Adrenal gland (tissue), 12 donors: ENCODE data around the gene SERPING1. TPM values are rescaled to one million over a fixed set of nuclear protein-coding genes. Genes with fewer than 3 reads are reported as not detected.

Source experiments
- DNase-seq, 7 donors: peaks; one replicate each; pipeline ENCODE4 v3.0.0-alpha.2; 2019 to 2020
- H3K27ac ChIP-seq, 5 donors: fragments of 200-600 bp; sonication (generic) in 4 of 5; 1 replicate in 3 of 5; 2 replicates in 2 of 5; pipeline versions ENCODE4 v1.5.1 to v1.8.0; 2016 to 2020; ENCODE audit warnings: mild to moderate bottlenecking in 1 of 5
- H3K27me3 ChIP-seq: fragments of 200-600 bp; 2 replicates; pipeline ENCODE4 v1.8.0; 2021
- H3K36me3 ChIP-seq, 2 donors: fragments of 200-600 bp; replicated peaks in 1 of 2; 1 replicate in 1 of 2; 2 replicates in 1 of 2; pipeline versions ENCODE4 v1.5.1 to v1.8.0; 2018 to 2022
- H3K4me1 ChIP-seq, 2 donors: fragments of 200-600 bp; replicated peaks in 1 of 2; 1 replicate in 1 of 2; 2 replicates in 1 of 2; pipeline versions ENCODE4 v1.5.1 to v1.8.0; 2018 to 2021
- H3K4me3 ChIP-seq, 4 donors: fragments of 200-600 bp; sonication (generic) in 3 of 4; one replicate each; pipeline ENCODE4 v1.5.1; 2016 to 2018
- H3K9me3 ChIP-seq, 3 donors: fragments of 200-600 bp; sonication (generic) in 1 of 3; replicated peaks in 1 of 3; 1 replicate in 2 of 3; 2 replicates in 1 of 3; pipeline versions ENCODE4 v1.5.1 to v1.8.0; 2016 to 2021
- POLR2A ChIP-seq, 2 donors: fragments of 450-650 bp; IDR thresholded peaks; one replicate each; pipeline ENCODE4 v1.6.1; 2017; ENCODE audit warnings: antibody characterized with exemption in 2 of 2, mild to moderate bottlenecking in 2 of 2, moderate library complexity in 1 of 2
- WGBS, 4 donors: extraction: QIAGEN DNeasy Blood & Tissue Kit in 2 of 4; methylation state at CpG; one replicate each; pipeline versions ENCODE4 v1.1.5 to v1.1.7; 2013 to 2017; 5-methylcytosine and 5-hydroxymethylcytosine counted together
- intact Hi-C, 2 donors: fragments of 100-400 bp; cut with DNase I; formaldehyde crosslinking; loops; one replicate each; pipeline versions ENCODE4 v1.14.1 to v1.15.0; 2022 to 2023
- polyA plus RNA-seq, 3 donors: library from polyadenylated mRNA; stranded (reverse); fragments of 200-250 nt in 2 of 3; fragments of 350-450 nt in 1 of 3; fragmentation: Illumina TruSeq in 1 of 3; extraction: RNeasy Lipid Tissue Mini Kit (QIAGEN cat#74804) in 1 of 3; gene quantifications; one replicate each; pipeline ENCODE4 v1.2.3, GENCODE V29; 2013 to 2014
- total RNA-seq, 9 donors: library from RNA; depleted of rRNA in 4 of 9; stranded (reverse); fragments of >200 nt in 4 of 9; fragments of 120-200 nt in 1 of 9; fragmentation: NEBNext Ultra II Directional in 1 of 9; extraction: Animal tissue kit (Norgen Biotek cat#: 25700) in 1 of 9; gene quantifications; one replicate each; pipeline versions ENCODE4 v1.1.0 to v1.2.4, GENCODE V29; 2013 to 2023
- TF ChIP-seq, protein P1 (sequence below), 6 experiments: fragments of 450-650 bp in 4 of 6; fragments of 200-600 bp in 2 of 6; sonication (generic) in 1 of 6; IDR thresholded peaks; 1 replicate in 5 of 6; 2 replicates in 1 of 6; pipeline versions ENCODE4 v1.5.1 to v1.8.0; 2016 to 2021; ENCODE audit warnings: antibody characterized with exemption in 6 of 6, mild to moderate bottlenecking in 2 of 6, moderate library complexity in 1 of 6
- donor health status: healthy with polysubstance abuse.
- donor health status: Bipolar disorder and iron deficiency.
- donor health status: DM: yes; HTN: yes; CAD: no.
- donor health status: DM: no; HTN: no; CAD: no.
- donor health status: DM: no; HTN: no; CAD: no.
- donor health status: DM: yes; HTN: yes; CAD: no.

Gene SERPING1
- total and polyA plus RNA-seq, 12 donors: 7.0 to 423 (median 163) TPM

DNA sequence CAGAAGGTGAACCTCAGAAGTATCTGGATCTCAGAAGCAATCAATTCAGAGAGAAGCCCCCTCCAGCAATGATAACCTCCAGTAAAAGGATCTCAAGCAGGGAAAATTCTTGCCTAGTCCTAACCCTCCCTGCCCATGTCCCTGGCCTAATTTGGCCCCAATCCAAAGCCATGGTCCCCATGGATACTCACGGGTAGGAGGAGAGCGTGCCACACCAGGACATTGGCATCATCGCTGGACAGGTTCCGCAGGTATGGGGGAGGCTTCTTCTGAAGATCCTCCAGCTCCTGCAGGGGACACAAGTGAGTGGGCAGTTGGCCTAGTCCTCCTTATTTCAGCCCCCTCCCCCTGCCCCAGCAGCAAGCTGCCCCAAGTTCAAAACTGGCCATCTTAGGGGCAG lies 37.3 kb upstream of the SERPING1 start:
- intact Hi-C loops: no loop called here
- no peak overlapping the region for H3K4me3 ChIP-seq
- no peak overlapping the region for H3K27ac ChIP-seq
- H3K9me3 ChIP-seq: no peaks in the 10 kb centered on the region
- no peaks in the 10 kb centered on the region for H3K27me3 ChIP-seq
- H3K36me3 ChIP-seq: peaks cover 0 to 47% of the 10 kb centered on the region in 2 donors
- DNase-seq: no peak
- TF ChIP-seq POLR2A (IDR thresholded peaks at IDR 0.05): no peak
- TF ChIP-seq, protein P1, sequence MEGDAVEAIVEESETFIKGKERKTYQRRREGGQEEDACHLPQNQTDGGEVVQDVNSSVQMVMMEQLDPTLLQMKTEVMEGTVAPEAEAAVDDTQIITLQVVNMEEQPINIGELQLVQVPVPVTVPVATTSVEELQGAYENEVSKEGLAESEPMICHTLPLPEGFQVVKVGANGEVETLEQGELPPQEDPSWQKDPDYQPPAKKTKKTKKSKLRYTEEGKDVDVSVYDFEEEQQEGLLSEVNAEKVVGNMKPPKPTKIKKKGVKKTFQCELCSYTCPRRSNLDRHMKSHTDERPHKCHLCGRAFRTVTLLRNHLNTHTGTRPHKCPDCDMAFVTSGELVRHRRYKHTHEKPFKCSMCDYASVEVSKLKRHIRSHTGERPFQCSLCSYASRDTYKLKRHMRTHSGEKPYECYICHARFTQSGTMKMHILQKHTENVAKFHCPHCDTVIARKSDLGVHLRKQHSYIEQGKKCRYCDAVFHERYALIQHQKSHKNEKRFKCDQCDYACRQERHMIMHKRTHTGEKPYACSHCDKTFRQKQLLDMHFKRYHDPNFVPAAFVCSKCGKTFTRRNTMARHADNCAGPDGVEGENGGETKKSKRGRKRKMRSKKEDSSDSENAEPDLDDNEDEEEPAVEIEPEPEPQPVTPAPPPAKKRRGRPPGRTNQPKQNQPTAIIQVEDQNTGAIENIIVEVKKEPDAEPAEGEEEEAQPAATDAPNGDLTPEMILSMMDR (IDR thresholded peaks at IDR 0.05): no peak
- 88 to 100% (median 93%) methylated on average over 4 of the region's 4 CpGs for WGBS, 4 donors
- peaks cover 0 to under 1% of the 10 kb centered on the region in 2 donors for H3K4me1 ChIP-seq

DNA sequence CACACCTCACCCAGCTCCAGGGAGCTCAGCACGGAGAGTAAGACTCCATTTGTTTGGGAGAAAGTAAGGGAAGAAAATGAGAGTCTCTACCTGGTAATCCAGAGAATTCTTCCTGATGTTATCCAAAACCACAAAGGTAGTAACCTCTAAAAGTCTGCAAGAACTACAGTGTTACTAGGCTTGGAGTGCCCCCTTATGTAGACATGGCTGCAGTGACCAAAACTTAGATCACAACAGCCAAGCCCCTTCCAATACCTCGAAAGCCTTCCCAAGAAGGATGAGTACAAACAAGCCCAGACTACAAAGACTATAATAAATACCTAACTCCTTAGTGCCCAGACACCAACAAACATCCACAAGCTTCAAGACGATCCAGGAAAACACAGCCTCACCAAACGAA lies 34.9 kb upstream of the SERPING1 start:
- 68 to 92% (median 76%) methylated on average over 4 of the region's 4 CpGs for WGBS, 4 donors
- H3K27me3 ChIP-seq: no peaks in the 10 kb centered on the region
- DNase-seq: no peak
- peaks cover 8 to 13% of the 10 kb centered on the region in 2 donors for H3K4me1 ChIP-seq
- peak overlapping the region in 1 of 5 donors; percentile 11 for H3K27ac ChIP-seq
- intact Hi-C loops: no loop called here
- no peaks in the 10 kb centered on the region for H3K9me3 ChIP-seq
- H3K36me3 ChIP-seq: peaks cover 0 to 24% of the 10 kb centered on the region in 2 donors
- H3K4me3 ChIP-seq: no peak overlapping the region
- no peak for TF ChIP-seq POLR2A (IDR thresholded peaks at IDR 0.05)
- TF ChIP-seq, protein P1 (IDR thresholded peaks at IDR 0.05): no peak

DNA sequence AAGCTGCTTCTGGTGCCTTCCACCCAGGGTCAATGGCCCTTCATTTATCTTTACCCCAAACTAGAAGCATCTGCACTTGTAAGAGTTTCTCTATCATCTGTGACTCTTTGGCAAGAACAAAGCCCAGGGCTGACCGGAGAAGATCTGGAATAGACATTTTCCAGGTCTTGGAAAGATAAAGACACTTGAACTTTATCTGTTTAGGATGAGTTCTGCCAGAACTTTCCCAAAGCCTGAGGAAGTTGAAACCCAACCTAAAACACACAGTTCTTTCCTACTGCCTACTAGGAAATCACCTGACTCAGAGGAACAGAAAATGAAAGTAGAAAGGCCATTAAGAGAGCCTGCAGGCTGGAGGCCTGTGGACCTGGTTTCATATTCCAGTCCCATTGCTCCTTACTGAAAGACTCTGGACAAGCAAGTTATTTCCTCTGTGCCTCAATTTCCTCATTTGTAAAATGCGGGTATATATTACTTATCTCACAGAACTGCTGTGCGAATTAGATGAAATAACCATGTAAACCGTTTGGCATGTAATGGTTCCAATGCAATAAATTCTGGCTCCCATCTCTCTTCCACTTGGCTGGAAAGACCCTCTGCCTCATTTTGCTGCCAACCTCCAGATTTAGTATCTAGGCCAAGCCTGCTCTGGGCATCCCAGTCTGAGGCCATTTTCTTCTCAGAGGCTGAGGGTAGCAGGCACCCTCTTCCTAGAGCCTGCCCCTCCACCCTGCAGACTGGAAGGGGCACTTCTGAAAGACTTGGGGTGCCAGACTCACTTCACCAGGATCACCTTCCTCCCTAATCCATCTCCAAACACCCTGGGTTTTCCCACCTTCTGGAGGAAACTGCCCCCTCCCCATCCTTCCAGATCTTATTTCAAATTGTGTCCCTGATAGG lies 31.2 kb upstream of the SERPING1 start:
- no peaks in the 10 kb centered on the region for H3K27me3 ChIP-seq
- peak overlapping the region in 2 of 4 donors; percentile 12 to 78 for H3K4me3 ChIP-seq
- no peaks in the 10 kb centered on the region for H3K36me3 ChIP-seq
- peak in 1 of 2 donors; percentile 7 for TF ChIP-seq POLR2A (IDR thresholded peaks at IDR 0.05)
- TF ChIP-seq, protein P1 (IDR thresholded peaks at IDR 0.05): no peak
- DNase-seq: peak in 5 of 7 donors; percentile 31 to 78 (median 38)
- peaks cover 8 to 26% of the 10 kb centered on the region in 2 donors for H3K4me1 ChIP-seq
- WGBS, 4 donors: 23 to 37% (median 25%) methylated on average over 4 of the region's 4 CpGs
- H3K9me3 ChIP-seq: no peaks in the 10 kb centered on the region
- intact Hi-C loops: loop anchor here in 1 of 2 donors (5.0 kb wide), 1 partner anchor 76 kb away; no protein-coding TSS in a partner anchor
- peak overlapping the region; percentile 23 to 85 (median 75) for H3K27ac ChIP-seq

DNA sequence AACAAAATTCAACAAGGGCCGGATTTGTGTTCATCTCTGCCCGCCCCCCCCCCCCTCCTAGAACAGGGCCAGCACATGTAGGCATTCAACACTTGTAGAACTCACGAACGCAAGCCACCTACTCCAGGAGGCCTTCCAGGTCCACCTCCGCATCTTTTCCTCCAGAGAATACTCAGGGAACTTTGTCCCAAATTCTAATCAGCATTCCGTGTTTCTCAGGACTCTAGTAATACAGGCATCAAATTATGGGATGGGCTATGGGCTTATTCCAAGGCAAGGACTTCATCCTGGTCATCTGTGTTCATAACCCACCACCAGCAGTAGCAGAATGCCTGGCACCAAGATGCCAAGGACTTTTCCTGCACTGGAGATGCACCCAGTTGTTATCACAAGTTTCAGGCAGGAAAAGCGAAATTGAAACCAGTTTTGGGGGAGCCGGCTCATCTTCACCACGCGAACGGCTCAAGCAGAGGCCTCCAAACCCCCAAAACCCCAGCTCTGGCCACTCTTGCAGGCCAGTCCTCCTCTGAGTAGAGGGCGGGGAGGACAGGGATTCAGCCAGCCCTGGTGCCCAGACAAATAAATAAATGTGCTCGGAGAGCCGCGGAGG lies 30.5 kb upstream of the SERPING1 start:
- DNase-seq: peak in 3 of 7 donors; percentile 28 to 59 (median 51)
- Histone ChIP-seq H3K4me3 (peak overlapping the region; percentile 59 to 98 (median 82)), H3K9me3 (no peaks in the 10 kb centered on the region), H3K27ac (peak overlapping the region in 4 of 5 donors; percentile 69 to 85 (median 79)), H3K27me3 (no peaks in the 10 kb centered on the region), H3K36me3 (no peaks in the 10 kb centered on the region), H3K4me1 (peaks cover 8 to 26% of the 10 kb centered on the region in 2 donors)
- WGBS, 4 donors: 4 to 7% (median 6%) methylated on average over 13 to 15 of the region's 15 CpGs
- TF ChIP-seq, protein P1 (IDR thresholded peaks at IDR 0.05): no peak
- no peak for TF ChIP-seq POLR2A (IDR thresholded peaks at IDR 0.05)
- intact Hi-C loops: loop anchor here in 1 of 2 donors (5.0 kb wide), 1 partner anchor 75 kb away; no protein-coding TSS in a partner anchor
